22Rv1 (cell line): ENCODE data around the gene CADM4.

ENCODE experiments used
- ZFX ChIP-seq: fragments of 450-650 bp; IDR thresholded peaks from 2 replicates; pipeline ENCODE4 v1.6.1; 2017; ENCODE audit warnings: antibody characterized with exemption, borderline replicate concordance
- TF ChIP-seq, protein P1 (sequence below): fragments of 450-650 bp; IDR thresholded peaks from 2 replicates; pipeline ENCODE4 v1.5.1; 2017; ENCODE audit warnings: mild to moderate bottlenecking

DNA sequence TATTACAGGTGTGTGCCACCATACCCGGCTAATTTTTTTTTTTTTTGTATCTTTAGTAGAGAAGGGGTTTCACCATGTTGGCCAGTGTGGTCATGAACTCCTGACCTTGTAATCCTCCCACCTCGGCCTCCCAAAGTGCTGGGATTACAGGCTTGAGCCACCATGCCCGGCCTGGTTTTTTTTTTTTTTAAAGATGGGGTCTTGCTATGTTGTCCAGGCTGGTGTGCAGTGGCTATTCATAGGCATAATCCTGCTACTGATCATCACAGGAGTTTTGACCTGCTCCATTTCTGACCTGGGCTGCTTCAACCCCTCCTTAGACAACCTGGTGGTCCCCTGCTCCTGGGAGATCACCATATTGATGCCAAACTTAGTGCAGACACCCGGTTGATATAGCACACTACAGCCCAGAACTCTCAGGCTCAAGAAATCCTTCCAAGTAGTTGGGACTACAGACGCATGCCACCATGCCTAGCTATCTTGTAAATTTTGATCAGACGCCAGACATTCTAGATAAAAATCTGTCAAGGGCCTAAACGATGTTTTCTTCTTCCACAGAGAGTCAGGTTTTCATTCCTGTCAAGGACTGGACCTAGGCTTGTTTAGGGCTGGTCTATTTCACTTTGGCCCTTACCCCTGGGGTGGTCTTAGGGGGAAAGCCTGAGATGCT is 20.8 kb upstream of the CADM4 start:
- TF ChIP-seq, protein P1, sequence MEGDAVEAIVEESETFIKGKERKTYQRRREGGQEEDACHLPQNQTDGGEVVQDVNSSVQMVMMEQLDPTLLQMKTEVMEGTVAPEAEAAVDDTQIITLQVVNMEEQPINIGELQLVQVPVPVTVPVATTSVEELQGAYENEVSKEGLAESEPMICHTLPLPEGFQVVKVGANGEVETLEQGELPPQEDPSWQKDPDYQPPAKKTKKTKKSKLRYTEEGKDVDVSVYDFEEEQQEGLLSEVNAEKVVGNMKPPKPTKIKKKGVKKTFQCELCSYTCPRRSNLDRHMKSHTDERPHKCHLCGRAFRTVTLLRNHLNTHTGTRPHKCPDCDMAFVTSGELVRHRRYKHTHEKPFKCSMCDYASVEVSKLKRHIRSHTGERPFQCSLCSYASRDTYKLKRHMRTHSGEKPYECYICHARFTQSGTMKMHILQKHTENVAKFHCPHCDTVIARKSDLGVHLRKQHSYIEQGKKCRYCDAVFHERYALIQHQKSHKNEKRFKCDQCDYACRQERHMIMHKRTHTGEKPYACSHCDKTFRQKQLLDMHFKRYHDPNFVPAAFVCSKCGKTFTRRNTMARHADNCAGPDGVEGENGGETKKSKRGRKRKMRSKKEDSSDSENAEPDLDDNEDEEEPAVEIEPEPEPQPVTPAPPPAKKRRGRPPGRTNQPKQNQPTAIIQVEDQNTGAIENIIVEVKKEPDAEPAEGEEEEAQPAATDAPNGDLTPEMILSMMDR, result no peak
- TF ChIP-seq ZFX, result no peak
